NCI-H345 treated with DMSO at 0.1 percent for 48 hours (cell line): ENCODE measurements around the gene OTUB1.

Experiments used
- DNase-seq: peaks from one replicate; lab custom pipeline; 2025; ENCODE audit not compliant: unreplicated experiment; lab: John Stamatoyannopoulos, UW

The OTUB1 gene

DNA sequence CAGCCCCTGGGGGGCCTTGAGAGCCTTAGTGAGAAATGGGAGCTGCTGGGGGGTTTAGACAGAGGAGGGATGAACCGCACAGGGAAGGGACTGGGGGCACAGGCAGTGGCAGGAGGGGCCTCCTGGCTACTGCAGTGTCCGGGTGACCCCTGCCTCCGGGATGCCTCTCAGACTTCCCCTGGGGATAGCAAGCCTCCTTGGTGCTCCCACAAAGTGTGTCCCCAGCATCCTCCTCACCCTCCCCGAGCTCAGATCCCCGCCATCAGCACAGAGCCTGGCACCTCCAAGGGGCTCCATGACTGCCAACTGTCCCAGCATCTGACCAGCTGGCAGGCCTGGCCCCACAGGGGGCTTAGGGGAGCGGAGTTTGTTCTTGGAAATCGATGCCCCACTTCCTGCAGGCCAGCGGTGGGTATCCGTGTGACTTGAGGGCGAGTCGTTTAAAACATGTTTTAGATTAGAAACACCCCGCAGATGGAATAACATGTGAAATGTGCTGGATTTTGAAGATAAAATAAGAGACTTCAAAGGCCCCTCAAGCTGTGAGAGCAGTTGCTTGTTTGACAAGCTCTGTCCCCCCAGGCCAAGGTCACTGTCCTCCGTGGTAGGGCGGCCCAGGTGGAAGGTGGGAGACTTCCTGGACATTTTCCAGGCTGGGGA is 36.0 kb downstream of the OTUB1 start:
- DNase-seq = no peak

DNA sequence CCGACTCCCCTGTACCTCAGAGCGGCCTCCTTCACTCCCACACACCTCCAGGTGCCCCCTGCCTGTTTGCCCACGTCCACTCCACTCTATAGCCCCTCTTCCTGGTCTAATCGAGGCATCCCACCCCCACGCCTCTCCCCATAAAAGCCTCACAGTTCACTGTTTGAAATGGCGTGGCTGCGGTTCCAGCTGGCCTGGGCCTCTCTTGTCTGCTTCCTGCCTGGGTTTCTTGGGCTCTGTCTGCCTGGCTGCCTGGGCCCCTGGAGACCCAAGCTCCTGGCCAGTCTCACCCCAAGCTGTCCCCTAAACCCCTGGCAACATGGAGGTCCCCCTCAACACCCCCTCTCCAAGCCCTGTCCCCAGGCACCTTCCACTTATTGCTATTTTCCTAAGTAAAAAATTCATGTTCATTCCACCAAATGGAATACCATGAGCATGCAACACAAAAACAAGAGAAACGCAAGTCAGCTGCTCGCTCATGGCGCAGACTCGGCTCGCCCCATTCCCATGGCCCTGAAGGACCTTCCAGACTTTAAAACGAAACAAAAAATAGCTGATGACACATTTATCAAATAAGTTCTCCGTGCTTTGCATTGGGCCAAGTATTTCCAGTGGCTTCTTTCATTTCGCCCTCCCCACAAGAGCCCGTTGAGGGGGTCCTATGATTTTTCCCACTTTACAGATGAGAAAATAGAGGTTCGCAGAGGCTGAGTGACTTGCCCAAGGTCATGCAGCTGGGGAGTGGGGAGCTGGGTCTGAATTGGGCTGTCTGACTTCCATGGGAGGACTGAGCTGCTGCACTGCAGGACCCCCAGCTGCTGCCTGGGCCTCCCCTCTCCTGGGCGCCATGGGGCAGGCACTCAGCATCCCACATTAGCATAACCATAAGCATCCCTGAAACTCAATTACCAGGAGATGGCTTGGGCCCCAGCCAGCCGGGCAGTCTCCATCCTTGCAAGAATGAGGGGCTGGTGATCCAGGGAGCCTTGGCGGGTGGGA is 37.8 kb downstream of the OTUB1 start:
- no peak for DNase-seq

DNA sequence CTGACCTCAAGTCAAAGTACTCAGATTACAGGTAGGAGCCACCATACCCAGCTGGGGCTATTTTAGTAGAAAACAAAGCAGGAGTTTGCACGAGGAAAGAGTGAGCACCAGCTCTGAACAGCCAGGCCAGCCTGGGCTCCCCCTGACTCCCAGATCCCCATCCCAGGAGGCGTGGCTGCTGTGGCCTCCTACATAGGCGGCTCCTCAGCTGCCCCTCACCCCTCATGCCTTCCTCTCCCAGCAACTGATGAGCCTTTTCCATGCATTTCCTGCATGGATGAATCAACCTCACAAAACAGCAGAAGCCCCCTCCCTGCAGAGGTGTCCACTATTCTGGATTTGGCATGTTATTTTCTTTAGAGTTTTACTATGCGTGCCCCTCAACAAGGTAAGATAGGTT is 39.0 kb downstream of the OTUB1 start:
- DNase-seq = no peak

DNA sequence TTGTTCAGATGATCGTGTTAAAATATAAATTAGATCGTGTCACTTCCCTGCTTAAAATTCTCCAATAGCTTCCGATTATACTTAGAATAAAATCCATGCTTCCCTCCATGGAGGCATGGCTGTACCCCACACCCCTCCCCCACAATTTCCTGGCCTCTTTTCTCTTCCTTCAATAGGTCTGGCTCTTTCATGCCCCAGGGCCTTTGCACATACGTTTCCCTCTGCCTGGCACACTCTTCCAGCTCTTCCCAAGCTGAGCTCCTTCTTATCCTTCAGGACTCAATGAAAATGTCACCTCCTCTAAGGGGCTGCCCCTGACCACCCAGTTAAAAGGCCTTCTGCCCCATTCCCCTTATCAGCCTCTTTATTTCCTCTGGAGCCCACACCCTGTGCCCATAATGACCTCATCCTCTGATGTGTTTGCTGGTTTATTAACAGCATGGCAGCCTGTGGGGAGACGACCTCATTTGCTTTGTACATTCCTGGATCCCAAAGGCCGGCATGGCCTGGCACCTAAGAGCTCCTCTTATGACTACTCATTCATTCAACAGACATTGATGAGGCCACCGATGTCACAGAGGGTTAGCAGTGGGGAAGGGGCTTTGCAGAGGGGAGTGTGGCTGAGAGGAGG is 40.5 kb downstream of the OTUB1 start:
- no peak for DNase-seq

DNA sequence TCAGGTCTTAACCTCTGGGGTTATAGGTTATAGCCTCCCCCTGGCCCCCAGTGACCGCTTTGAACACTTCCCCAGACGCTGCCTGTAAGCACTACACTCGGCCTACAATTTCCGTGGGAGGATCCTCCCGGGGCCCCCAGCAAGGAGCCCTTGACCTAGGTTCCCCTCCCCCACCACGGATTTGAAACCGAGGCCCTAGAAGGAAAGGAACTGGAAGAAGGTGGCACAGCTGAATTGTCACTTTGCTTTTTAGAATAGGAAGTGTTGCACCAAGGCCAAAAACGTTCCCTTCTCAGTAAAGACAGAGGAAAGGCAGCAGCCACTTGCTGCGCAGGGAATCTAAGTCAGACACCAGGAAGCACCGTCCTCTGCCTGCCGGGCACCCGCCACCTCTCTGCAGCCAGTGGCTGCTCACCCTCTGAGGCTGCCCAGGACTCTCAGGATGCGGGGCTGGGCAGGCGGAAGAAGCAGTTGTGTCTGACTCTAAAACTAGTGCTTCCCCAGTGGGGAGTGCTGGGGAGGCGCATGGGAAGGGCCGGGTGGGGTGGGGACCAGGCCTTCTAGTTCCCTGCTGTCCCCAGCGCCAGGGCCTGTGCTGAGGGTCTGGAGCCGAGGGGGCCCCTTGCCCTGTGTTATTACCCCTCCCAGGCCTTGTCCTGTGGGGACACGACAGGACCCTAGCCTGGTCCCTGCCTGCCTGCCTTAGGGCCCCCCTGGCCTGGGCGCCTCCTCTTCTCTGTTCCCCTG is 41.6 kb downstream of the OTUB1 start:
- no peak for DNase-seq

DNA sequence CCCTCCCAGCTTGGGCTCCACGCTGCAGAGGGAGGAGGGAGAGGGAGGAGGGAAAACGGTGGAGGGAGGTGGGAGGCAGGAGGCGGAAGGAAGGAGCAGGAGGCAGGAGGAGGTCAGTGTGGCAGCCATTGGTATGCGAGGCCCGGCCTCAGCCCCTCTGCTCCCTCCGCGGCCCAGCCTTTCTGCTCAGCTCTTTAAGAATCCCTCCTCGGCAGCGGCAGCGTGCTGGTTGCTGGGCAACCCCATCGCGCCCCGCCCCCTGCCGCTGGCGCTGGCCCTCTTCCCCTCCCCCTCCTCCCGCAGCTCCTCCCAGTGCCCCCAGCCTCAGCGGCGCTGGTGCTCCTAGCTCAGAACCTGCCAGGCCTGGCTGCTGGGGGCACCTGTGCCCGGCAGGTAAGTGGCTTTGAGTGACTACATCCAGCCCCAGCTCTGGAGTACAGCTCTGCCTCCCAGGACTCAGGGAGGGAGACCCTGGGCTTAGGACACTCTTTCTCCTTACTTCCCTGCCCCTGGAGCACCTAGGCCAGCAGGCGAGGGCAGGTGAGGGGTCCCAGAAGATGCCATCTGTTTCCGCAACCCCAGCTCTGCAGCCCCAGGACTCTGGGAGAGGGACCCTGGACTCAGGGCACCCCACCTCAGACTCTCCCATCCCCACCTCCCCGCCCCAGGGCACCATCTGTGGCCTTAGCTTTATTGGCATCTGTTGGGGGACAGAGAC is 42.3 kb downstream of the OTUB1 start:
- DNase-seq = peak; percentile 47

DNA sequence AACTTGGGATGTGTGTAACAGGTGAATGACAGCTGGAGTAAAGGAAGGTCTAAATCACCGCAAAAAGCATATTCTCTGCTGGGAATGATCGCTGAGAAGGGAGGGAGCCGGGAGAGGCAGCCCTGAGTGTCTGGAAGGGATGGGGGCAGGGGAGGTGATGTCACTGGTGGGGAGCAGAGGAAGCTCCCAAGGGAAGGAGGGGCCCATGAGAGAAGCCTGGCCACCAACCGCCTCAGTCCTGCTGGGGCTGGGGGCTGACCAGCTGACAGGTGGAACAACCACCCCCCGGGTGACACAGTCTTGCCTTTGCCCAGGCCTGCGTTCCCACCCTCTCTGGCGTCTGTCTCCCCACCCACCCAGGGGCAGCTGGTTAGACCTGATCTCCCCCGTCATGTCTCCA is 43.5 kb downstream of the OTUB1 start:
- DNase-seq = no peak

DNA sequence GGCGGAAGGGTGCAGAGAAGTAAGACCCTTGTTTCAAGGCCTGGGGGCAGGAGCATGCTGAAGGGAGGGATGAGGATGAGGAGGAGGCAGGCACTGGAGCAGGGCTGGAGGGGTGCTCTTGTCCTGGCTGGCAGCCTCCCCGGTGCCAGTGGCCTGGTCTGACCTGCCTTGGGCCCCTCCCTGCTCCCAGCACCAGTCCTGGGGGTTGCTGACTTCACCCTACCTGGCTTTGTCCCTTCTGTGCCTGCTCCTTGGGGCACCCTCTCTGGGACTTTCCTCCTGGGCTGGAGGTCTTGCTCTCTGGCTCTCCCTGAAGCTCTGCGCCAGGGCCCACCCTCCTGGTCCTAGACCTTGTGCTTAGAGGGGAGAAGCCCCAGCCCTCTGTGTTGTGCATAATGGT is 44.8 kb downstream of the OTUB1 start:
- no peak for DNase-seq

DNA sequence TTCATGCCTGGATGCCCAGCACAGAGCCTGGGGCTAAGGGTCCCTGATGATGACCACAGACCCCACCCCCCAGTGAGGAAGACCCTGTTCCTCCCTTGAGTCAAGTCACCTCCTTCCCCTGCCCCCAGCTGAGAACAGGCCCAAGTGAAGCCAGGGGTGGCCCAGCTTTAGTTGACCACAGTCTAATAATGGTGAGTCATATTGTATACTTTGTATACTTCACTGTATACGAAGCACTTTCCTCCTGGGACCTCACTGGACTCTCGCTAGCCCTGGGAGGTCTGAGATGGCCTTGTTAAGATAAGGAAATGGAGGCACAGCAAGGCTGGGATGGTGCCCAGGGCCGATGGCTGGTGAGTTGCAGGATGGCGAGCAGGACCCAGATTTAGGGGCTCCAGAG is 45.8 kb downstream of the OTUB1 start:
- DNase-seq = no peak

DNA sequence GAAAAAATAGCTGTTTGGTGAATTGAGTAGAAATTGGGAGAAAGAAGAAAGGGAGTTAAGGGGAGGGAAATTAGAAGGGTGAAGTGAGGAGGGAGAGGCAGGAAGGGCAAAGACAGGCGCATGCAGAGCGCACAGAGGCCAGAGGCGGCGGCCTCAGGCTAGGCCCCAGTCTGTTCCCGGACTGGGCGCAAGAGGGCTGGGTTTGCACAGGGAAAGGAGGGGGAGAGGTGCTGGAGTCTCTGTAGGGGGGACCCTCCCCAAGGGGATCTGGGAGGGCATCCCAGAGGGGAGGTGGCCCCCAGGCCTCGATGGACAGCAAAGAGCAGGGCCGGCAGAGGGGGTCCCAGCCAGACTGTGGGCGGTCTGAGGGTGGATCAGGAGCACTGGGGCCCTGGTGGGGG is 48.2 kb downstream of the OTUB1 start:
- no peak for DNase-seq

DNA sequence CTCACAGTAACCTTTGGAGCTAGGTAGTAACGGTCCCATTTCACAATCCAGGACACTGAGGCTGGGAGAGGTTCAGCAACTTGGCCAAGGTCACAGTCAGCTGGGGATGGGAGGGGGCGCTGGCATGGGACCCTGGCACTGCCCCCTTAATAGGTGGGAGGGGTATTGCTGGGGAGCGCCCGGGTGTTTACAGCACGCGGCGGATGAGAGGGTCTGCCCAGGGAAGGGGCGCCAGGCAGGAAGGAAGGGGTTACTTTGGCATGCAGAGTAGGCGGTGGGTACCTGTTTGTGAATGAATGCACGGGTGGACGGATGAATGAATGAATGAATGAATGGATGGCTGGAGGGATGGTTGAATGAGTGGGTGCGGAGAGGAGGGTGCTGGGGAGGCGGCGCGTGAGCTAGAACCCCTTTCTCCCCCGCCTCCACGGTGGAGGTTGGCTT is 48.9 kb downstream of the OTUB1 start:
- DNase-seq = no peak

DNA sequence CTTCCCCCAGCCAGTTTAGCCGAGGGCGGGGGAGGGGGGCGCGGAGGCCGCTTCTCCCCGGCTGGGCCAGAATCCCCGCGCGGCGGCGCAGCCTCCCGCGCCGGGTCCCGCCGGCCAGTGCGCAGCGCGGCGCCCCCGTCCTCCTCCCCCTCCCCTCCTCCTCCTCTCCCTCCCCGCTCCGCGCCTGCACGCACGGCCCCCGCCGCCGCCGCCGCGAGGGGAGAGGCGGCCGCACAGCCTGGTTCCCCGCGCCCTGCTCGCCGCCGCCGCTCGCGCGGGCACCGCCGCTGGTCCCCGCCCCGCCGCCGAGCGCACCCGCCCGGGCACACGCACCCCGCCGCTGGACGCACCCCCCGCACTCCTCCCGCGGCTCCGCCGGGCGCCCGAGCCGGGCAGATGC is 49.3 kb downstream of the OTUB1 start, which contains the start of gene FLRT1:
Gene FLRT1 (plus strand): TSS at position 356 of the 400 bp plus-strand sequence. CDS start 80,337 bp downstream, outside the sequence.
- DNase-seq = no peak

DNA sequence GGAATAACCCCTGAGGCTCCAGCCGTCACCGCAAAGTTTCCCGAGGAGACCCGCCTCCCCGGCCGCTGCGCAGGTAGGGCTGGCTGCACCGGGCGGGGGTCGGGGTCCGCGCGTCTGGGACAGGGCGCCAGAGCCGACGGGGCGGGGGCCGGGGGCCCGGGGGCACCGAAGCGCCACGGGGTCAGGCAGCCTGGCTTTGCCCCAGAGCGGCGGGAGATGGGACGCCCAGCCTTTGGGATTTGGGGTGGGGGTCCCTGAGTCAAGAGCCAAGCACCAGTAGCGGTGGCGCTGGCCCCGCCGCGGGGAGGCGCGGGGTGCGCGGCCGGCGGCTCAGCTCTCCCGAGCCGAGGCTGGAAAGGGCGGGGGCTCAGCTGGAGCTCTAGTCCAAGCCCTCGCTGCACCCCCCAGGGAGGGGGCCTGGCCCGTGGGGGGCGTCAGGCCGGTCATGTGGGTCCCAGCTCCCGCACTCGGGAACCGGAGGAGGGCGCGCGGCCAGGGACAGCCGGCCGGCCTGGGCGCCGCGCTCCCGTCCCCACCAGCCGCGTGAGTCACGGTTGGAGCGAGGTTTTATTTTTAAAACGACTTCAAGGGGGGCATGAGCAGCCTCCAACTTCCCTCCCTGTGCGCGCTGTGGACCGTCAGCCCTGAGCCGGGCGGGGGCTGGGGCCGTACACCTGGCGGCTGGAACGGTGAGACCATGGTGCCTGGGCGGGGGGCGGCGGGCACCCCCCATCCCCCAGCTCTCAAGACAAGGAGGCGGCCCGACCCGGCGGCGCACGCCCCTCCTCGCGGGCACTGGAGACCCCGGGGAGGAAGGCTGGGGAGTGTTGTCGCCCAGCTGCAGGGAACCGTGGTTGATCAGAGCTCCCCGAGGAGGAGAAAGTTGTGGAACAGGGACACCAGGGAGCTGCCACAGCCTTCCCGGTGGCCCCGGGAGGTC is 50.1 kb downstream of the OTUB1 start:
- DNase-seq = no peak

DNA sequence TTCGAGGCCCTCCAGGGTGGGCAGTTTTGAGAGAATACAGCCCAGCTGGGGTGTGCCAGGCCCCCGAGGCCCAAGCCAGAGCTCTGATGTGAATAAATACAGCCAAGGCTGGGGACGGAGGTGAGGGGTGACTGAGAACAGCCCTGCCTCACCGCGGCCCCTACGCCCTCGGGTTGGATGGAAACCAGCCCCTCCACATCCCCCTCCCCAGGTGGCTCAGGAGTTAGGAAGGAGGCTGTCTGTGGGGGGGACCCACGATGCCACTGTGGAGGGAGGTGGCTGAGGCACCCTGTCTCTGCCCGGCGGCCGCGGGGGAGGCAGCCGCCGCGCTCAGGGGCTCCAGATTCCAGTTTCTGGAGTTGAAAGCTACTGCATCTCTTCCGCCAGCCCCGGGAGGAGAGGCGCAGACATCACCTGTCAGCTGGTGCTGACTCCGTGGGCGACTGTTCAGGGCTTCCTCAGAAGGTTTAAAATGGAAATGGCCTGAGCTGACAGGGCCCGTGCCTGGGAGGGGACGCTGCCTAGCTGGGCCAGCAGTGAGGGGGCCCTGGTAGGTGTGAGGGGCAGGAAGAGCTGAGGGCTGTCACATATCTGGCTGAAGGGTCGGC is 50.9 kb downstream of the OTUB1 start:
- DNase-seq = no peak

DNA sequence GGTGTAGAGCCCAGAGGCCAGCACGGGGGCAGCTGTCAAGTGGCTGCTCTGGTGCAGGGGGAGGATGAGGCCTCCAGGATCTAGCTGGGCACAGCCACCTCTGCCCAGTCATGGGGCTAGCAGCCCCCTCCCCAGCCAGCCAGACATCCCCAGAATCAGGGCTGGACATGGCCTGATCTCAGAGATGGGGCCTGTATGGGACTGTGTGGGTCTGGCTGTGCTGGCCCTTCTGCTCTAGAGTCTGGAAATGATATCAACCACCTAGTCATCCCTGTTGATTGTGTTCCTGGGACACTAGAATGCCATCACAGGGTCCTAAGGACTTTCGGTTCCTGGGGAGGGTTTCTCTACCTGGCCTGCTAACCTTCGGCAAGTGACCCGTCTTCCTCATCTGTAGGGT is 52.3 kb downstream of the OTUB1 start:
- DNase-seq = no peak

DNA sequence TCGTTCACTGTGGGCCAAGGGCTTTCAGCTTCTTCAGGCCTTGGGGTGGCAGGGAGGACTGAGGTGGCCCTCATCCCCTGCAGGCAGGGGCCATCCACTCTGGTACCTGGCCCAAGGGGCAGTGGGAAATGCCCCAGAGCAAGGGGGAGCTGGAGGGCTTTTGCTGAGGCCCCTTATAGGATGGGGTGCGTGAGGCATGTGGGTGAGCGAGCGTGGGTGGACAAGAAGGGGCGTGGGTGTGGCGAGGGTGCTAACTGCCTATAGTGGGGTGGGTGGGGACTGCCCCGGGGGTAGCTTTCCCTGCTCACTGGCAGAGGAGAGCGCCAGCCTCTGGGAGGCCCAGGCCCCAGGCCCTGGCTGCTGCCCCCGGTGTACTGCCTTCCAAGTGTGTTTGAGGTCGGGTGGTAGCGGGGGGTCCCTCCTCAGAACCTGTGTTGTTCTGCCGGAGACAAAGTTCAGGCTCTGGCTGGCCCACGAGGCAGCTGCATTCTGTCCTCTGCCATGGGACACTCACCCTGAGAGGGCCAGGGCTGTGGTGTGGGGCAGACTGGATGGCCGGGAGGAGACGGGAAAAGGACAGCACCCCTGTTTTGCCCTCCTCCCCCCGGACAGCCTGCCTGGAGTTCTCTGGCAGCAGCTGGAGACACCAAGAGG is 52.9 kb downstream of the OTUB1 start:
- no peak for DNase-seq

DNA sequence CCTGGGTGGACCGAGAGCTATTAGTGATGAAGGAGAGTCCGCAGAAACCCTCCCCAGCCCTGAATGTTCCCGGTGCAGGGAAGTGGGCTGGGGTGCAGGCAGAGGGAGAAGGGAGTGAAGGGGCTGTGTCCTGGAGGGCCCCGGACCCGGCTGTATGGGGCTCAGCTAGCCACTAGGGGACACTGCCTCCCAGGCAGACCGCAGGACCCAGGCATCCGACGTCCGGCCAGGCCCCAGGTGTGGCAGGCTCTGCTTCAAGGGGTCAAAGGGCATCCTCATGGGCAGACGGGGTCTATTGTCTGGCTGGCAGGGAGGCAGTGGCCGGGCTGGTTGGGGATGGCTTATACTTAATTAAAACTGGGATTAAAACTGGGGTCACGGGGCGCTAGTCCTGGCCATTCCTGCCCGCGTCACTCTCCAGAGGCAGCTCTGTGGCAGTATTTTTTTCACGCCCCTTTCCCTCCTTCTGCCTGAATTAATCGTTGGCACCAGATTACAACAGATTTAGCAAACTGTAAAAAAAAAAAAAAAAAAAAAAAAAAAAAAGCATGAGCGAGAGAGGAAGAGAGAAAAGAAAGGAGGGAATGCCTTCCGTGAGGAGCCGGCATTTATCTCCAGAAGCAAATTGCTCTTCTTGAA is 54.6 kb downstream of the OTUB1 start:
- no peak for DNase-seq

DNA sequence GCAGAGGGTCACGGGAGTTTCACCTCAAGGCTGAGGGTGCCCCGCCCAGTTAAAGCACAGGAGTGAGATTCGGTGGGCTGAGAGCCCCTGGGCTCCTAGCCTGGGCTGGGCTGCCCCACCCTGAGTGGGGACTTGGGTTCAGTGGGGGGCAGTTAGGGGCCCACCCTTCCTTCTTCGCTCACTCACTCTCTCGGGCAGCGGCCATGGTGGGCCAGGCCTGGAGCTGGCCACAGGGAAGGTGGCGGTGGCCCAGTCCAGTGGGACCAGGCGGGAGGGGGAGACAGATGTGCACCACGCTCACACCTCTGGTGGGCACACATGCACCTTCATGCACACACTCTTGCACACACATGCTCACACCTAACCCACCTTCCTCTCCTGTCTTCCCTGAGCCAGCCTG is 55.6 kb downstream of the OTUB1 start:
- no peak for DNase-seq
